Cardiac fibroblast (primary cell): ENCODE measurements around the gene RNF187.
"Not testable (repeated sequence)": the region's sequence is repeated elsewhere in the genome, so short reads cannot be mapped to it uniquely, and the experiment has no call there.

Experiments used
- DNase-seq, 2 donors: peaks; one replicate each; pipeline versions ENCODE4 v3.0.0 to v3.0.0-alpha.2; 2010; ENCODE audit warnings: low read depth in 2 of 2
- H3K4me3 ChIP-seq, 2 donors: replicated peaks in 1 of 2; 1 replicate in 1 of 2; 2 replicates in 1 of 2; pipeline ENCODE4 v1.5.1; 2011; ENCODE audit warnings: low read depth in 2 of 2, low read length in 2 of 2, mild to moderate bottlenecking in 2 of 2, moderate library complexity in 1 of 2
- CTCF ChIP-seq: IDR thresholded peaks from one replicate; pipeline ENCODE4 v1.5.1; 2011; ENCODE audit warnings: low read depth, mild to moderate bottlenecking, low read length, inconsistent platforms

RNF187 gene

GRCh38 chr1:228500143-228500734, 13.1 kb downstream of the RNF187 start:
- H3K4me3 ChIP-seq, result no peak overlapping the region
- no peak for DNase-seq
- no peak for TF ChIP-seq CTCF

- TF ChIP-seq CTCF, result peak; percentile 92
- DNase-seq, result peak; percentile 89 to 92
- no peak overlapping the region for H3K4me3 ChIP-seq
Observed at GRCh38 chr1:228500901-228501871, 14.0 kb downstream of the RNF187 start.

- no peak for DNase-seq
- TF ChIP-seq CTCF, result no peak
- no peak overlapping the region for H3K4me3 ChIP-seq
Observed at GRCh38 chr1:228502522-228502921, 15.3 kb downstream of the RNF187 start.

- not testable (repeated sequence) for DNase-seq, H3K4me3 ChIP-seq
Observed at GRCh38 chr1:228505944-228506343, 18.8 kb downstream of the RNF187 start.

GRCh38 chr1:228507961-228508652, 20.9 kb downstream of the RNF187 start:
- H3K4me3 ChIP-seq, result no peak overlapping the region
- no peak for DNase-seq
- TF ChIP-seq CTCF, result no peak

- DNase-seq, result no peak
- H3K4me3 ChIP-seq, result no peak overlapping the region
Observed at GRCh38 chr1:228508840-228509415, 21.7 kb downstream of the RNF187 start.

More at GRCh38 chr1:228508840-228509415, 21.7 kb downstream of the RNF187 start:
- TF ChIP-seq CTCF, result no peak
